OCI-LY7 (cell line): ENCODE measurements around the gene FOXD2. TPM values are rescaled to one million over a fixed set of nuclear protein-coding genes. Genes with fewer than 3 reads are reported as not detected.

Experiments used
- BruUV-seq: library from RNA; stranded (reverse); fragments of 400-500 nt; replicated peaks from 2 replicates; lab custom pipeline; 2021; lab: Mats Ljungman, UMichigan
- CTCF ChIA-PET: fragments of 300-600 bp; sonication (Branson Sonifier 250); formaldehyde crosslinking; loops from one replicate; lab custom pipeline; 2022; ENCODE audit warnings: antibody characterized with exemption; ENCODE audit not compliant: unreplicated experiment; lab: Charles Lee
- POLR2A ChIA-PET: fragments of 300-600 bp; sonication (Branson Sonifier 250); formaldehyde crosslinking; loops from one replicate; lab custom pipeline; 2022; ENCODE audit warnings: antibody characterized with exemption; lab: Charles Lee
- DNase-seq: peaks from one replicate; pipeline ENCODE4 v3.0.0-alpha.2; 2015; ENCODE audit warnings: low spot score
- H2AFZ ChIP-seq: fragments of 200-600 bp; sonication (generic), shearing (Covaris generic); 2 replicates; pipeline ENCODE4 v1.6.1; 2014; ENCODE audit warnings: mild to moderate bottlenecking, antibody characterized with exemption, low read length, moderate library complexity
- H3K27ac ChIP-seq: fragments of 200-600 bp; sonication (generic); 2 replicates; pipeline ENCODE4 v1.5.1; 2014; ENCODE audit warnings: mixed run types, low read depth, mild to moderate bottlenecking, moderate library complexity, low read length, inconsistent platforms; ENCODE audit not compliant: poor library complexity, severe bottlenecking
- H3K36me3 ChIP-seq: fragments of 200-600 bp; sonication (generic); 2 replicates; pipeline ENCODE4 v1.6.1; 2014; ENCODE audit warnings: mild to moderate bottlenecking, antibody characterized with exemption, low read length, moderate library complexity, mixed read lengths; ENCODE audit not compliant: insufficient read depth
- H3K4me1 ChIP-seq: fragments of 200-600 bp; sonication (generic); 2 replicates; pipeline ENCODE4 v1.5.1; 2014; ENCODE audit warnings: mild to moderate bottlenecking, low read length; ENCODE audit not compliant: insufficient read depth, poor library complexity, severe bottlenecking
- H3K4me2 ChIP-seq: fragments of 200-600 bp; sonication (generic); 2 replicates; pipeline ENCODE4 v1.6.1; 2014; ENCODE audit warnings: mild to moderate bottlenecking, low read length
- H3K4me3 ChIP-seq: fragments of 200-600 bp; sonication (generic); 2 replicates; pipeline ENCODE4 v1.5.1; 2014; ENCODE audit warnings: mild to moderate bottlenecking, low read depth, low read length; ENCODE audit not compliant: poor library complexity, severe bottlenecking
- H3K79me2 ChIP-seq: fragments of 200-600 bp; sonication (generic); 2 replicates; pipeline ENCODE4 v1.6.1; 2016; ENCODE audit warnings: low read depth, mild to moderate bottlenecking, low read length, moderate library complexity, mixed read lengths; ENCODE audit not compliant: insufficient read depth
- H3K9me2 ChIP-seq: fragments of 200-600 bp; sonication (generic); 2 replicates; pipeline ENCODE4 v1.6.1; 2016; ENCODE audit warnings: mild to moderate bottlenecking, low read length, mixed read lengths; ENCODE audit not compliant: insufficient read depth
- H3K9me3 ChIP-seq: fragments of 200-600 bp; sonication (generic); 2 replicates; pipeline ENCODE4 v1.6.1; 2014; ENCODE audit warnings: mild to moderate bottlenecking, mixed run types, low read length, mixed read lengths
- H4K20me1 ChIP-seq: fragments of 200-600 bp; sonication (generic); 2 replicates; pipeline ENCODE4 v1.6.1; 2014; ENCODE audit warnings: mild to moderate bottlenecking, antibody characterized with exemption, low read length, moderate library complexity, mixed read lengths; ENCODE audit not compliant: insufficient read depth
- EZH2phosphoT487 ChIP-seq: fragments of 200-600 bp; sonication (generic); IDR thresholded peaks from 2 replicates; pipeline ENCODE4 v1.6.1; 2018; ENCODE audit warnings: low read depth, borderline replicate concordance, mild to moderate bottlenecking, mixed run types, antibody characterized with exemption, low read length, moderate library complexity, mixed read lengths
- intact Hi-C: fragments of 100-400 bp; cut with micrococcal nuclease; formaldehyde crosslinking; loops from one replicate; pipeline ENCODE4 v1.10.0; 2022; ENCODE audit not compliant: unreplicated experiment
- total RNA-seq, 2 experiments: library from RNA; depleted of rRNA in 1 of 2; stranded (reverse); fragments of >200 nt in 1 of 2; shearing (Covaris generic) in 1 of 2; gene quantifications; 2 replicates each; pipeline ENCODE4 v1.2.3, GENCODE V29; 2014 to 2022
- TF ChIP-seq, protein P1 (sequence below): fragments of 200-600 bp; sonication (generic); conservative IDR thresholded peaks from 2 replicates; pipeline ENCODE4 v1.5.1; 2014; ENCODE audit warnings: mild to moderate bottlenecking, antibody characterized with exemption, low read length, moderate library complexity, mixed read lengths

FOXD2 gene
- total RNA-seq, 2 experiments from 2014 or later, result 0.49 to 0.76 TPM

DNA sequence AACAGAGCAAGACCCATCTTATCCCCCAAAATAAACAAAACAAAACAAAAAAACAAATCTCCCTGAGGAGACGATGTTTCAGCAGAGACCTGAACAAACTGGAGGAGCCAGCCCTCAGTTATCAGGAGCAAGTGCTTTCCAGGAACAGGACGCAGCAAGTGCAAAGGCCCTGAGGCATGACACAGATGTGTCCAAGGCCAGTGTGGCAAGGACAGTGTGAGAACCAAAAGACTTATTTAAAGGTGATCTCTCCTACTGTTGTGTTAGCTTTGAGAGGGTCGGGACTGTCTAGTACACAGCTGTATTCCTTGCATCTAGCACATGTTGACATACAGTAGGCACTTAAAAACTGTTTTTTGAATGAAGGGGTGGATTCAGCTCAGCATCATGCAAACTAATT lies 48.0 kb downstream of the FOXD2 start:
- no peaks in the 10 kb centered on the region for H3K36me3 ChIP-seq
- H3K4me3 ChIP-seq, result no peak overlapping the region
- POLR2A ChIA-PET, result no interaction called here
- CTCF ChIA-PET, result no interaction called here
- no peak for TF ChIP-seq EZH2phosphoT487
- TF ChIP-seq, protein P1, sequence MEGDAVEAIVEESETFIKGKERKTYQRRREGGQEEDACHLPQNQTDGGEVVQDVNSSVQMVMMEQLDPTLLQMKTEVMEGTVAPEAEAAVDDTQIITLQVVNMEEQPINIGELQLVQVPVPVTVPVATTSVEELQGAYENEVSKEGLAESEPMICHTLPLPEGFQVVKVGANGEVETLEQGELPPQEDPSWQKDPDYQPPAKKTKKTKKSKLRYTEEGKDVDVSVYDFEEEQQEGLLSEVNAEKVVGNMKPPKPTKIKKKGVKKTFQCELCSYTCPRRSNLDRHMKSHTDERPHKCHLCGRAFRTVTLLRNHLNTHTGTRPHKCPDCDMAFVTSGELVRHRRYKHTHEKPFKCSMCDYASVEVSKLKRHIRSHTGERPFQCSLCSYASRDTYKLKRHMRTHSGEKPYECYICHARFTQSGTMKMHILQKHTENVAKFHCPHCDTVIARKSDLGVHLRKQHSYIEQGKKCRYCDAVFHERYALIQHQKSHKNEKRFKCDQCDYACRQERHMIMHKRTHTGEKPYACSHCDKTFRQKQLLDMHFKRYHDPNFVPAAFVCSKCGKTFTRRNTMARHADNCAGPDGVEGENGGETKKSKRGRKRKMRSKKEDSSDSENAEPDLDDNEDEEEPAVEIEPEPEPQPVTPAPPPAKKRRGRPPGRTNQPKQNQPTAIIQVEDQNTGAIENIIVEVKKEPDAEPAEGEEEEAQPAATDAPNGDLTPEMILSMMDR, result no peak
- DNase-seq, result no peak
- intact Hi-C loops, result no loop called here
- no peaks in the 10 kb centered on the region for H3K9me3 ChIP-seq
- no peaks in the 10 kb centered on the region for H3K9me2 ChIP-seq
- no peaks in the 10 kb centered on the region for H3K79me2 ChIP-seq
- H2AFZ ChIP-seq, result no peak overlapping the region
- no peaks in the 10 kb centered on the region for H3K4me1 ChIP-seq
- no peak overlapping the region for H3K27ac ChIP-seq
- H4K20me1 ChIP-seq, result no peaks in the 10 kb centered on the region
- BruUV-seq, result no TSS peak
- no peak overlapping the region for H3K4me2 ChIP-seq

GRCh38 chr1:47487332-47487731 lies 49.5 kb downstream of the FOXD2 start:
- H3K9me3 ChIP-seq, result no peaks in the 10 kb centered on the region
- ChIA-PET CTCF (no interaction called here), POLR2A (no interaction called here)
- H3K4me2 ChIP-seq, result no peak overlapping the region
- no peaks in the 10 kb centered on the region for H3K4me1 ChIP-seq
- no peaks in the 10 kb centered on the region for H3K79me2 ChIP-seq
- no TSS peak for BruUV-seq
- no peaks in the 10 kb centered on the region for H3K9me2 ChIP-seq
- H3K27ac ChIP-seq, result no peak overlapping the region
- TF ChIP-seq, protein P1, result no peak
- TF ChIP-seq EZH2phosphoT487, result no peak
- H3K4me3 ChIP-seq, result no peak overlapping the region
- no peaks in the 10 kb centered on the region for H3K36me3 ChIP-seq
- no peaks in the 10 kb centered on the region for H4K20me1 ChIP-seq
- intact Hi-C loops, result no loop called here
- DNase-seq, result no peak
- no peak overlapping the region for H2AFZ ChIP-seq

GRCh38 chr1:47487850-47488450 lies 50.1 kb downstream of the FOXD2 start:
- no peak for DNase-seq
- Histone ChIP-seq H3K4me2 (no peak overlapping the region), H4K20me1 (no peaks in the 10 kb centered on the region), H3K4me1 (no peaks in the 10 kb centered on the region), H3K79me2 (no peaks in the 10 kb centered on the region), H3K4me3 (no peak overlapping the region), H3K9me3 (no peaks in the 10 kb centered on the region), H3K27ac (no peak overlapping the region), H3K36me3 (no peaks in the 10 kb centered on the region), H3K9me2 (no peaks in the 10 kb centered on the region), H2AFZ (no peak overlapping the region)
- TF ChIP-seq EZH2phosphoT487, result no peak
- TF ChIP-seq, protein P1, result no peak
- intact Hi-C loops, result no loop called here
- no TSS peak for BruUV-seq
- ChIA-PET CTCF (no interaction called here), POLR2A (no interaction called here)
